GM12892 (cell line): Measurements from ENCODE around the gene RNF145.

Source experiments
- POLR2A ChIP-seq: IDR thresholded peaks from 2 replicates; pipeline ENCODE4 v1.6.1; 2011; ENCODE audit warnings: low read depth, low read length, control low read depth
- POLR2AphosphoS5 ChIP-seq: IDR thresholded peaks from 2 replicates; pipeline ENCODE4 v1.6.1; 2011; ENCODE audit warnings: low read depth, low read length, control low read depth
- TAF1 ChIP-seq: IDR thresholded peaks from 2 replicates; pipeline ENCODE4 v1.6.1; 2011; ENCODE audit warnings: low read depth, mild to moderate bottlenecking, control low read depth, low read length, borderline replicate concordance

- TF ChIP-seq POLR2AphosphoS5 (no peak), POLR2A (no peak), TAF1 (no peak)
Observed at GRCh38 chr5:159181651-159182050, 27.7 kb downstream of the RNF145 start.
